ENCODE results near the gene GBP5.
"Not testable (repeated sequence)": the region's sequence is repeated elsewhere in the genome, so short reads cannot be mapped to it uniquely, and the experiment has no call there.

The GBP5 gene

GRCh38 chr1:89299739-89300463 is 27.2 kb upstream of the GBP5 start:
- H3K36me3 ChIP-seq (ENCODE audit: control insufficient read depth, insufficient read depth, low read length); H3K27me3 ChIP-seq (ENCODE audit: control insufficient read depth, insufficient read depth, low read length); H3K27ac ChIP-seq (ENCODE audit: low read depth, low read length); H3K4me1 ChIP-seq (ENCODE audit: control insufficient read depth, insufficient read depth, low read length); H3K9ac ChIP-seq (ENCODE audit: low read length); H3K4me3 ChIP-seq (ENCODE audit: low read length): not testable (repeated sequence)

GRCh38 chr1:89298461-89298860 is 25.8 kb upstream of the GBP5 start:
- H3K4me3 ChIP-seq (ENCODE audit: low read length) = no peak overlapping the region
- no peaks in the 10 kb centered on the region for H3K4me1 ChIP-seq (ENCODE audit: control insufficient read depth, insufficient read depth, low read length)
- H3K9ac ChIP-seq (ENCODE audit: low read length) = no peak overlapping the region
- H3K36me3 ChIP-seq (ENCODE audit: control insufficient read depth, insufficient read depth, low read length) = no peaks in the 10 kb centered on the region
- H3K27me3 ChIP-seq (ENCODE audit: control insufficient read depth, insufficient read depth, low read length) = no peaks in the 10 kb centered on the region
- H3K27ac ChIP-seq (ENCODE audit: low read depth, low read length) = no peak overlapping the region

GRCh38 chr1:89295187-89295586 is 22.5 kb upstream of the GBP5 start:
- no peaks in the 10 kb centered on the region for H3K36me3 ChIP-seq (ENCODE audit: control insufficient read depth, insufficient read depth, low read length)
- no peaks in the 10 kb centered on the region for H3K27me3 ChIP-seq (ENCODE audit: control insufficient read depth, insufficient read depth, low read length)

GRCh38 chr1:89291276-89291675 is 18.6 kb upstream of the GBP5 start:
- Histone ChIP-seq H3K9ac (ENCODE audit: low read length) (no peak overlapping the region), H3K27ac (ENCODE audit: low read depth, low read length) (no peak overlapping the region)

More at GRCh38 chr1:89295187-89295586, 22.5 kb upstream of the GBP5 start:
- Histone ChIP-seq H3K4me1 (ENCODE audit: control insufficient read depth, insufficient read depth, low read length) (no peaks in the 10 kb centered on the region), H3K27ac (ENCODE audit: low read depth, low read length) (no peak overlapping the region), H3K9ac (ENCODE audit: low read length) (no peak overlapping the region), H3K4me3 (ENCODE audit: low read length) (no peak overlapping the region)

GRCh38 chr1:89288051-89288340 is 15.3 kb upstream of the GBP5 start:
- Histone ChIP-seq H3K4me1 (ENCODE audit: control insufficient read depth, insufficient read depth, low read length) (no peaks in the 10 kb centered on the region), H3K27me3 (ENCODE audit: control insufficient read depth, insufficient read depth, low read length) (no peaks in the 10 kb centered on the region), H3K9ac (ENCODE audit: low read length) (no peak overlapping the region), H3K36me3 (ENCODE audit: control insufficient read depth, insufficient read depth, low read length) (no peaks in the 10 kb centered on the region), H3K4me3 (ENCODE audit: low read length) (no peak overlapping the region), H3K27ac (ENCODE audit: low read depth, low read length) (no peak overlapping the region)

More at GRCh38 chr1:89291276-89291675, 18.6 kb upstream of the GBP5 start:
- H3K27me3 ChIP-seq (ENCODE audit: control insufficient read depth, insufficient read depth, low read length) = no peaks in the 10 kb centered on the region
- H3K36me3 ChIP-seq (ENCODE audit: control insufficient read depth, insufficient read depth, low read length) = no peaks in the 10 kb centered on the region
- H3K4me1 ChIP-seq (ENCODE audit: control insufficient read depth, insufficient read depth, low read length) = no peaks in the 10 kb centered on the region
- H3K4me3 ChIP-seq (ENCODE audit: low read length) = no peak overlapping the region

- H3K27me3 ChIP-seq (ENCODE audit: control insufficient read depth, insufficient read depth, low read length) = no peaks in the 10 kb centered on the region
- no peak overlapping the region for H3K27ac ChIP-seq (ENCODE audit: low read depth, low read length)
- no peaks in the 10 kb centered on the region for H3K4me1 ChIP-seq (ENCODE audit: control insufficient read depth, insufficient read depth, low read length)
- H3K9ac ChIP-seq (ENCODE audit: low read length) = no peak overlapping the region
- H3K36me3 ChIP-seq (ENCODE audit: control insufficient read depth, insufficient read depth, low read length) = no peaks in the 10 kb centered on the region
- peak overlapping the region; percentile 20 for H3K4me3 ChIP-seq (ENCODE audit: low read length)
Measured at GRCh38 chr1:89287181-89288050, 14.8 kb upstream of the GBP5 start.

GRCh38 chr1:89286549-89287180 is 14.0 kb upstream of the GBP5 start:
- H3K4me3 ChIP-seq (ENCODE audit: low read length) = peak overlapping the region; percentile 20
- no peak overlapping the region for H3K27ac ChIP-seq (ENCODE audit: low read depth, low read length)
- H3K36me3 ChIP-seq (ENCODE audit: control insufficient read depth, insufficient read depth, low read length) = no peaks in the 10 kb centered on the region
- no peak overlapping the region for H3K9ac ChIP-seq (ENCODE audit: low read length)
- H3K4me1 ChIP-seq (ENCODE audit: control insufficient read depth, insufficient read depth, low read length) = no peaks in the 10 kb centered on the region
- no peaks in the 10 kb centered on the region for H3K27me3 ChIP-seq (ENCODE audit: control insufficient read depth, insufficient read depth, low read length)

- H3K36me3 ChIP-seq (ENCODE audit: control insufficient read depth, insufficient read depth, low read length) = no peaks in the 10 kb centered on the region
- H3K4me3 ChIP-seq (ENCODE audit: low read length) = no peak overlapping the region
- H3K27ac ChIP-seq (ENCODE audit: low read depth, low read length) = no peak overlapping the region
- H3K4me1 ChIP-seq (ENCODE audit: control insufficient read depth, insufficient read depth, low read length) = no peaks in the 10 kb centered on the region
- H3K9ac ChIP-seq (ENCODE audit: low read length) = no peak overlapping the region
- H3K27me3 ChIP-seq (ENCODE audit: control insufficient read depth, insufficient read depth, low read length) = no peaks in the 10 kb centered on the region
Measured at GRCh38 chr1:89285745-89286380, 13.2 kb upstream of the GBP5 start.

- not testable (repeated sequence) for H3K9ac ChIP-seq (ENCODE audit: low read length); H3K4me1 ChIP-seq (ENCODE audit: control insufficient read depth, insufficient read depth, low read length); H3K27me3 ChIP-seq (ENCODE audit: control insufficient read depth, insufficient read depth, low read length); H3K36me3 ChIP-seq (ENCODE audit: control insufficient read depth, insufficient read depth, low read length); H3K4me3 ChIP-seq (ENCODE audit: low read length); H3K27ac ChIP-seq (ENCODE audit: low read depth, low read length)
Measured at GRCh38 chr1:89284078-89284763, 11.6 kb upstream of the GBP5 start.

- no peak overlapping the region for H3K9ac ChIP-seq (ENCODE audit: low read length)
- H3K4me3 ChIP-seq (ENCODE audit: low read length) = no peak overlapping the region
- H3K27me3 ChIP-seq (ENCODE audit: control insufficient read depth, insufficient read depth, low read length) = no peaks in the 10 kb centered on the region
- no peaks in the 10 kb centered on the region for H3K36me3 ChIP-seq (ENCODE audit: control insufficient read depth, insufficient read depth, low read length)
- no peak overlapping the region for H3K27ac ChIP-seq (ENCODE audit: low read depth, low read length)
- no peaks in the 10 kb centered on the region for H3K4me1 ChIP-seq (ENCODE audit: control insufficient read depth, insufficient read depth, low read length)
Measured at GRCh38 chr1:89280766-89281165, 8.1 kb upstream of the GBP5 start.

GRCh38 chr1:89279011-89279466 is 6.4 kb upstream of the GBP5 start:
- Histone ChIP-seq H3K27ac (ENCODE audit: low read depth, low read length) (no peak overlapping the region), H3K4me1 (ENCODE audit: control insufficient read depth, insufficient read depth, low read length) (no peaks in the 10 kb centered on the region), H3K27me3 (ENCODE audit: control insufficient read depth, insufficient read depth, low read length) (no peaks in the 10 kb centered on the region), H3K4me3 (ENCODE audit: low read length) (no peak overlapping the region), H3K9ac (ENCODE audit: low read length) (no peak overlapping the region), H3K36me3 (ENCODE audit: control insufficient read depth, insufficient read depth, low read length) (no peaks in the 10 kb centered on the region)

GRCh38 chr1:89277725-89278124 is 5.1 kb upstream of the GBP5 start:
- no peaks in the 10 kb centered on the region for H3K27me3 ChIP-seq (ENCODE audit: control insufficient read depth, insufficient read depth, low read length)
- H3K4me1 ChIP-seq (ENCODE audit: control insufficient read depth, insufficient read depth, low read length) = no peaks in the 10 kb centered on the region
- H3K27ac ChIP-seq (ENCODE audit: low read depth, low read length) = no peak overlapping the region
- H3K9ac ChIP-seq (ENCODE audit: low read length) = no peak overlapping the region
- H3K36me3 ChIP-seq (ENCODE audit: control insufficient read depth, insufficient read depth, low read length) = no peaks in the 10 kb centered on the region
- no peak overlapping the region for H3K4me3 ChIP-seq (ENCODE audit: low read length)

All from rectal smooth muscle tissue (tissue), 1 donor.